BE2C (cell line): ENCODE data around the gene AURKAIP1.
A peak's percentile ranks its signal among the peaks of the same experiment; 100 is the strongest.
"Not testable (repeated sequence)": the region's sequence is repeated elsewhere in the genome, so short reads cannot be mapped to it uniquely, and the experiment has no call there.

Source experiments
- DNase-seq: peaks from one replicate; pipeline ENCODE4 v3.0.0-alpha.2; 2020
- H3K27me3 ChIP-seq: fragments of 250-450 bp; sonication (Bioruptor Pico); 2 replicates; pipeline ENCODE4 v1.5.1; 2020; ENCODE audit warnings: mild to moderate bottlenecking
- H3K36me3 ChIP-seq: fragments of 250-450 bp; sonication (Bioruptor Pico); 2 replicates; pipeline ENCODE4 v1.5.1; 2020; ENCODE audit warnings: mild to moderate bottlenecking
- H3K4me1 ChIP-seq: fragments of 250-450 bp; sonication (Bioruptor Pico); 2 replicates; pipeline ENCODE4 v1.5.1; 2020
- H3K4me3 ChIP-seq: 2 replicates; pipeline ENCODE4 v1.5.1; 2011; ENCODE audit warnings: low read depth, low read length
- H3K9me3 ChIP-seq: fragments of 250-450 bp; sonication (Bioruptor Pico); 2 replicates; pipeline ENCODE4 v1.5.1; 2020
- TF ChIP-seq, protein P1 (sequence below): IDR thresholded peaks from 2 replicates; pipeline ENCODE4 v1.5.1; 2012; ENCODE audit warnings: mild to moderate bottlenecking, low read depth, low read length

AURKAIP1 gene

GRCh38 chr1:1406101-1406820, 31.3 kb upstream of the AURKAIP1 start:
- Histone ChIP-seq H3K4me1 (no peaks in the 10 kb centered on the region), H3K4me3 (peak overlapping the region; percentile 95), H3K36me3 (peaks cover 60% of the 10 kb centered on the region), H3K27me3 (no peaks in the 10 kb centered on the region), H3K9me3 (no peaks in the 10 kb centered on the region)
- DNase-seq, result no peak
- TF ChIP-seq, protein P1, sequence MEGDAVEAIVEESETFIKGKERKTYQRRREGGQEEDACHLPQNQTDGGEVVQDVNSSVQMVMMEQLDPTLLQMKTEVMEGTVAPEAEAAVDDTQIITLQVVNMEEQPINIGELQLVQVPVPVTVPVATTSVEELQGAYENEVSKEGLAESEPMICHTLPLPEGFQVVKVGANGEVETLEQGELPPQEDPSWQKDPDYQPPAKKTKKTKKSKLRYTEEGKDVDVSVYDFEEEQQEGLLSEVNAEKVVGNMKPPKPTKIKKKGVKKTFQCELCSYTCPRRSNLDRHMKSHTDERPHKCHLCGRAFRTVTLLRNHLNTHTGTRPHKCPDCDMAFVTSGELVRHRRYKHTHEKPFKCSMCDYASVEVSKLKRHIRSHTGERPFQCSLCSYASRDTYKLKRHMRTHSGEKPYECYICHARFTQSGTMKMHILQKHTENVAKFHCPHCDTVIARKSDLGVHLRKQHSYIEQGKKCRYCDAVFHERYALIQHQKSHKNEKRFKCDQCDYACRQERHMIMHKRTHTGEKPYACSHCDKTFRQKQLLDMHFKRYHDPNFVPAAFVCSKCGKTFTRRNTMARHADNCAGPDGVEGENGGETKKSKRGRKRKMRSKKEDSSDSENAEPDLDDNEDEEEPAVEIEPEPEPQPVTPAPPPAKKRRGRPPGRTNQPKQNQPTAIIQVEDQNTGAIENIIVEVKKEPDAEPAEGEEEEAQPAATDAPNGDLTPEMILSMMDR, result no peak

- DNase-seq, result no peak
- H3K36me3 ChIP-seq, result peaks cover 70% of the 10 kb centered on the region
- TF ChIP-seq, protein P1, result no peak
- no peak overlapping the region for H3K4me3 ChIP-seq
- no peaks in the 10 kb centered on the region for H3K27me3 ChIP-seq
- H3K4me1 ChIP-seq, result no peaks in the 10 kb centered on the region; the same call in 1 of the 2 replicates
- no peaks in the 10 kb centered on the region for H3K9me3 ChIP-seq
Measured at GRCh38 chr1:1403653-1404052, 28.6 kb upstream of the AURKAIP1 start.

GRCh38 chr1:1402901-1403392, 27.9 kb upstream of the AURKAIP1 start:
- H3K27me3 ChIP-seq, H3K9me3 ChIP-seq, DNase-seq, H3K4me1 ChIP-seq, H3K4me3 ChIP-seq: not testable (repeated sequence)
- peaks cover 67% of the 10 kb centered on the region for H3K36me3 ChIP-seq

DNA sequence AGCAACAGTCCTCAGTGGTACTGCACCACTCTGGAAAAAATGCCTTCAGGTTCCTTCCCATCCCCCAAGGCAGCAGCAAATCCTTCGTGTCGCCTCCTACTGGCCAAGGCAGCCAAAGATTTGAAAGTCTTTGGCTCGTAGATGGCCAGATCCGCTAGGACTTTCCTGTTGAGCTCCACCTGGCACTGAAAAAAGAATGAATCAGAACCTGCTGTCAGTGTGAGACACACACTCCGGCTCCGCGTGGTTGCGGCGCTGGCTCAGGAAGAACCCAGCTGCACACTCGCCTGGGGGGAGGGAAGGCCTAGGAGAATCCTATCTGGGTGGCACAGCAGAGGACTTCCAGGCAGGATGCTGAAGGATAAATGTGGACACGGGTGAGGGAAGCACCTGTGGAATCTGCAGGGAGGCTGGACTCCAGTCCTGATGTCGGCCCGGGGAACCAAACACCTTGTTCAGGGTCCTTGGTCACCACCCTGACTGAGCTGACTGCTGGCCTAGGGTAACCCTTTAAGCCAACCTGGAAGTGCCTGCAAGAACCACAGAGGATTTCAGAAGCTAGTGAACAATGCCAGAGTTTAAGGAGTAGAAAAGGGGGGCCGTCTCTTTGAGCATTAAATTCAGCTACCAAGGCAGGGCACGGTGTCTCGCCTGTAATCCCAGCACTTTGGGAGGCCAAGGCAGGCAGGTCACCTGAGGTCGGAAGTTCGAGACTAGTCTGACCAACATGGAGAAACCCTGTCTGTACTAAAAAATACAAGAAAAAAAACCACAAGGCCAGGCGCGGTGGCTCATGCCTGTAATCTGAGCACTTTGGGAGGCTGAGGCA, 27.3 kb upstream of the AURKAIP1 start:
- TF ChIP-seq, protein P1, result peak; percentile 86
- H3K9me3 ChIP-seq, result no peaks in the 10 kb centered on the region
- no peaks in the 10 kb centered on the region; the same call in 1 of the 2 replicates for H3K4me1 ChIP-seq
- no peak overlapping the region for H3K4me3 ChIP-seq
- peak; percentile 76 for DNase-seq
- H3K27me3 ChIP-seq, result no peaks in the 10 kb centered on the region
- H3K36me3 ChIP-seq, result peaks cover 71% of the 10 kb centered on the region

- Histone ChIP-seq H3K9me3 (no peaks in the 10 kb centered on the region), H3K36me3 (peaks cover 72% of the 10 kb centered on the region), H3K4me1 (no peaks in the 10 kb centered on the region; the same call in 1 of the 2 replicates), H3K4me3 (no peak overlapping the region), H3K27me3 (no peaks in the 10 kb centered on the region)
- DNase-seq, result no peak
- TF ChIP-seq, protein P1, result no peak
Measured at GRCh38 chr1:1401457-1402010, 26.5 kb upstream of the AURKAIP1 start.

GRCh38 chr1:1400576-1401456, 25.8 kb upstream of the AURKAIP1 start:
- Histone ChIP-seq H3K36me3 (peaks cover 67% of the 10 kb centered on the region), H3K9me3 (no peaks in the 10 kb centered on the region), H3K4me3 (peak overlapping the region; percentile 87), H3K27me3 (no peaks in the 10 kb centered on the region), H3K4me1 (no peaks in the 10 kb centered on the region; the same call in 1 of the 2 replicates)
- DNase-seq, result no peak
- TF ChIP-seq, protein P1, result no peak
